Measurements from ENCODE around the gene CLBA1.

DNA sequence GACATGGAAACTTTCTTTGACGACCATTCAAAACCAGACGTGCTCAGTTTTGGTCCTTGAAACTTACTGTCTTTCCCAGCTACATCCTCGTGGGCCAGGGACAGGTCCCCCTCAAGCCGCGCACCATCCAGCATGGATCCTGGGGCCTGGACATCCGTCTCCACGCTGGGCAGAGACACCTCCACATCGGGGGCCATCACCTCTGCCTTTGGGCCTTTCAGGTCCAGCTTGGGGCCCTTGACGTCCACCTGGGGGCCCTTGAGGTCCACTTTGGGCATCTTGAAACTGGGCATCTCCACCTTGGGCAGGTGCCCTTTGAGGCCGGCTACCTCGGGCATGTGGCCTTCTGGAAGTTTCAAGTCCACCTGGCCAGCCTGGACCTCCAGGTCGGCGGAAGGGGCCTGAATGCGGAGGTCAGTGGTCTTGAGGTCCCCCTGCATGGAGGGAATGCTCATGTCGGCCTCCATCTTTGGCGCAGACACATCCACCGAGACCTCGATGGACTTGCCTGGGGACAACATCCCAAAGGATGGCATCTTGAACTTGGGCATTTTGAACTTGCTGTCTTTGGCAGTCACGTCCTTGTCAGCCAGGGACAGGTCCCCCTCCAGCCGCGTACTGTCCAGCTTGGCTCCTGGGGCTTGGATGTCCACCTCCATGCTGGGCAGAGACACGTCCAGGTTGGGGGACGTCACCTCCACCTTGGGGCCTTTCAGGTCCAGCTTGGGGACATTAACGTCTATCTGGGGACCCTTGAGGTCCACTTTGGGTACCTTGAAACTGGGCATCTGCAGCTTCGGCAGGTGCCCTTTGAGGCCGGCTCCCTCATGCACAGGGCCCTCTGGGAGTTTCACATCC lies 43.9 kb upstream of the CLBA1 start:
- TF ChIP-seq CTCF (conservative IDR thresholded peaks at IDR 0.05; ENCODE audit: low read length) (no peak), EZH2phosphoT487 (IDR thresholded peaks at IDR 0.05; ENCODE audit: borderline replicate concordance, low read depth, low read length) (no peak)
